ENCODE data around the gene MTHFS.

- TF ChIP-seq CTCF (IDR thresholded peaks at IDR 0.05; ENCODE audit: insufficient read depth, low read length, poor library complexity, severe bottlenecking) (no peak), EZH2phosphoT487 (conservative IDR thresholded peaks at IDR 0.05; ENCODE audit: low read length) (no peak)
Observed at GRCh38 chr15:79918278-79918677, 21.5 kb upstream of the MTHFS start.

Data from SU-DHL-6 (cell line).